ENCODE data around the gene ST6GALNAC5.

DNA sequence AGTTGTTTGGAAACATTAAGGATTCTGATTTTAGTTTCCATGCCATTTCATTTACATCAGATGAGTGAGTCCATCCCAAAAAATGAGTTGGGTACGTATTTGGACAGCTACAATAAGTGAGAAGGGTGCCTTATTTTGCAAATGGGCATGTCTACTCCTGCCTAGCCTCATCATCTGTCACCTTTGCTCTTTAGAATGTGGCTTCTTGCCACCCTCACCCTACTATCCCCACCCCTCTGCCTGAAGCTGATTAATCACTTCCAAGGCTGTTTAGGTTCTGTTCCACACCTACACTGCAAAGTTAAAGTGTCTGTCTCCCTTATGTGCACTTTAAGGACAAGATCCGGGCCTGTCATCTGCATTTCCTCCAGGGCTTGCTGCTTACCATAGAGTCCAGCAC, 61.2 kb downstream of the ST6GALNAC5 start:
- no peak for TF ChIP-seq CTCF (conservative IDR thresholded peaks at IDR 0.05)
- no peak for TF ChIP-seq ZFX (IDR thresholded peaks at IDR 0.05)

Data from C4-2B (cell line).